Testis (tissue), 2 donors: ENCODE results near the gene CDH2.

Source experiments
- CTCF ChIP-seq, 3 experiments: fragments of 450-650 bp in 2 of 3; fragments of 200-600 bp in 1 of 3; sonication (generic) in 1 of 3; IDR thresholded peaks; one replicate each; pipeline ENCODE4 v1.5.1; 2016 to 2019; ENCODE audit warnings: antibody characterized with exemption in 3 of 3, mild to moderate bottlenecking in 2 of 3, moderate library complexity in 1 of 3
- POLR2A ChIP-seq: fragments of 450-650 bp; IDR thresholded peaks from one replicate; pipeline ENCODE4 v1.6.1; 2017; ENCODE audit warnings: antibody characterized with exemption, mild to moderate bottlenecking, moderate library complexity

- TF ChIP-seq CTCF (IDR thresholded peaks at IDR 0.05) (no peak), POLR2A (no peak)
These were observed 23.4 kb downstream of the CDH2 start for GRCh38 chr18:28153485-28154065.
